CD4-positive, alpha-beta memory T cell (primary cell): ENCODE results near the gene SCAF1. TPM values are rescaled to one million over a fixed set of nuclear protein-coding genes. Genes with fewer than 3 reads are reported as not detected.

Source experiments
- CTCF ChIA-PET: fragments of 350-600 bp; sonication (Branson Sonifier 250); formaldehyde crosslinking; loops from one replicate; lab custom pipeline; 2021; ENCODE audit warnings: inconsistent platforms; ENCODE audit not compliant: partially characterized antibody; lab: Charles Lee
- POLR2A ChIA-PET: fragments of 350-600 bp; sonication (Branson Sonifier 250); formaldehyde crosslinking; loops from one replicate; lab custom pipeline; 2021; ENCODE audit not compliant: partially characterized antibody; lab: Charles Lee
- DNase-seq, 5 donors: peaks; one replicate each; pipeline versions ENCODE4 v3.0.0 to v3.0.0-alpha.2; 2020 to 2022; ENCODE audit warnings: mixed read lengths in 1 of 5
- H3K27ac ChIP-seq: one replicate; pipeline ENCODE4 v1.7.0; 2013; ENCODE audit warnings: low read depth, low read length
- H3K27me3 ChIP-seq: 2 replicates; pipeline ENCODE4 v1.7.0; 2013; ENCODE audit warnings: mild to moderate bottlenecking, low read length, moderate library complexity; ENCODE audit not compliant: insufficient read depth
- H3K36me3 ChIP-seq: 2 replicates; pipeline ENCODE4 v1.7.0; 2013; ENCODE audit warnings: mild to moderate bottlenecking, low read length, moderate library complexity; ENCODE audit not compliant: insufficient read depth
- H3K4me1 ChIP-seq: 2 replicates; pipeline ENCODE4 v1.7.0; 2013; ENCODE audit warnings: mild to moderate bottlenecking, low read length, moderate library complexity; ENCODE audit not compliant: insufficient read depth
- H3K4me3 ChIP-seq, 2 donors: one replicate each; pipeline ENCODE4 v1.7.0; 2013; ENCODE audit warnings: low read length in 2 of 2, mild to moderate bottlenecking in 1 of 2
- H3K9me3 ChIP-seq, 2 donors: one replicate each; pipeline ENCODE4 v1.7.0; 2013; ENCODE audit warnings: low read length in 2 of 2, control low read depth in 1 of 2; ENCODE audit not compliant: control insufficient read depth in 1 of 2
- H3K27ac Mint-ChIP-seq, 7 donors: one replicate each; pipeline ENCODE4 v1.8.0; 2020 to 2021; ENCODE audit warnings: mixed read lengths in 7 of 7, mild to moderate bottlenecking in 6 of 7, inconsistent platforms in 3 of 7, moderate library complexity in 3 of 7
- H3K27me3 Mint-ChIP-seq, 2 donors: one replicate each; pipeline ENCODE4 v1.8.0; 2020 to 2021; ENCODE audit warnings: mixed read lengths in 2 of 2
- H3K36me3 Mint-ChIP-seq, 2 donors: one replicate each; pipeline ENCODE4 v1.8.0; 2020 to 2021; ENCODE audit warnings: mixed read lengths in 2 of 2, inconsistent platforms in 1 of 2, mild to moderate bottlenecking in 1 of 2
- H3K4me1 Mint-ChIP-seq, 4 donors: one replicate each; pipeline ENCODE4 v1.8.0; 2020 to 2021; ENCODE audit warnings: mixed read lengths in 4 of 4, mild to moderate bottlenecking in 1 of 4
- H3K4me3 Mint-ChIP-seq, 8 donors: one replicate each; pipeline ENCODE4 v1.8.0; 2020 to 2021; ENCODE audit warnings: mixed read lengths in 8 of 8, mild to moderate bottlenecking in 7 of 8, moderate library complexity in 6 of 8, inconsistent platforms in 3 of 8
- H3K9me3 Mint-ChIP-seq, 8 donors: one replicate each; pipeline ENCODE4 v1.8.0; 2020 to 2021; ENCODE audit warnings: mixed read lengths in 8 of 8, mild to moderate bottlenecking in 5 of 8, inconsistent platforms in 3 of 8, moderate library complexity in 1 of 8
- intact Hi-C: fragments of 100-400 bp; cut with micrococcal nuclease; formaldehyde crosslinking; loops from one replicate; pipeline ENCODE4 v1.15.1; 2023
- polyA plus RNA-seq, 2 donors: library from polyadenylated mRNA; unstranded; fragments of 300-500 nt; fragmentation: Illumina TruSeq; gene quantifications; one replicate each; pipeline ENCODE4 v1.2.3, GENCODE V29; 2021
- total RNA-seq, 2 experiments: library from RNA; stranded (reverse); gene quantifications; one replicate each; pipeline ENCODE4 v1.2.3, GENCODE V29; 2021

The SCAF1 gene
- total and polyA plus RNA-seq, 4 experiments from 2014 or later, result 4.0 to 62.7 (median 60.5) TPM; not detected in 1

DNA sequence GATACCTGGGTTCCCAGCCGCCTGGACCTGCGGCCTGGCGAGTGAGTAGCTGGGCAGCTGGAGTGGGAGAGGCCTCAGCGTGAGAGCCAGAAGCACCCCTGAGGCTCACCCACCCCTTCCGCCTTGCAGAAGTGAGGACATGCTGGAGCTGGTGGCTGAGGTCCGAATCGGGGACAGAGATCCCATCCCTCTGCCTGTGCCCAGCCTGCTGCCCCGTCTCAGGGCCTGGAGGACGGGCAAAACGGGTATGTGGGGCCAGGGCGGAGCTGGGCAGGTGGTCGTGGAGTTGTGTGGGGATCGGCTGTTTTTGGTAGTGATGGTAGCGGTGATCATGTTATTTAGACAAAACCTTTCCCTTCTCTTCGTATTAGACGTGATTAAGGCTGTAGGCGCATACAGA is 4.6 kb downstream of the SCAF1 start:
- H3K9me3 ChIP-seq, result no peaks in the 10 kb centered on the region
- Mint-ChIP-seq H3K36me3 (peaks cover 7 to 48% of the 10 kb centered on the region in 2 donors), H3K27ac (peak overlapping the region in 4 of 7 donors; percentile 54 to 68 (median 56)), H3K4me3 (peak overlapping the region in 1 of 8 donors; percentile 15), H3K27me3 (no peaks in the 10 kb centered on the region), H3K4me1 (peaks cover 25 to 47% (median 27%) of the 10 kb centered on the region in 4 donors), H3K9me3 (no peaks in the 10 kb centered on the region)
- no peaks in the 10 kb centered on the region for H3K27me3 ChIP-seq
- no peak overlapping the region for H3K4me3 ChIP-seq
- no peak for DNase-seq
- peaks cover 31% of the 10 kb centered on the region for H3K4me1 ChIP-seq
- H3K36me3 ChIP-seq, result peaks cover 31% of the 10 kb centered on the region
- no peak overlapping the region for H3K27ac ChIP-seq
- ChIA-PET CTCF (no interaction called here), POLR2A (interaction anchor here (1.6 kb wide), 1 partner anchor 17 kb away, joined by 7 read pairs; no protein-coding TSS in a partner anchor)
- intact Hi-C loops, result no loop called here

- no peak overlapping the region for H3K4me3 Mint-ChIP-seq
- H3K27me3 ChIP-seq, result no peaks in the 10 kb centered on the region
- H3K36me3 Mint-ChIP-seq, result peaks cover 13 to 46% of the 10 kb centered on the region in 2 donors
- no peak overlapping the region for H3K4me3 ChIP-seq
- no peaks in the 10 kb centered on the region for H3K4me1 ChIP-seq
- POLR2A ChIA-PET, result no interaction called here
- H3K27ac ChIP-seq, result no peak overlapping the region
- H3K4me1 Mint-ChIP-seq, result peaks cover 0 to 10% (median 6%) of the 10 kb centered on the region in 4 donors
- H3K9me3 ChIP-seq, result no peaks in the 10 kb centered on the region
- CTCF ChIA-PET, result no interaction called here
- no peaks in the 10 kb centered on the region for H3K9me3 Mint-ChIP-seq
- peak overlapping the region in 1 of 7 donors; percentile 27 for H3K27ac Mint-ChIP-seq
- H3K36me3 ChIP-seq, result peaks cover 50% of the 10 kb centered on the region
- intact Hi-C loops, result no loop called here
- no peaks in the 10 kb centered on the region for H3K27me3 Mint-ChIP-seq
- DNase-seq, result peak in 1 of 5 donors; percentile 24
These were observed 9.2 kb downstream of the SCAF1 start for GRCh38 chr19:49651029-49651819.

- Histone ChIP-seq H3K9me3 (no peaks in the 10 kb centered on the region), H3K36me3 (peaks cover 50% of the 10 kb centered on the region), H3K27ac (no peak overlapping the region), H3K4me1 (no peaks in the 10 kb centered on the region), H3K4me3 (no peak overlapping the region), H3K27me3 (no peaks in the 10 kb centered on the region)
- ChIA-PET POLR2A (interaction anchor here (5.5 kb wide), 1 partner anchor 13 kb away, joined by 30 read pairs; the partner anchor contains the start of genes BCL2L12 and IRF3), CTCF (no interaction called here)
- Mint-ChIP-seq H3K4me3 (no peak overlapping the region), H3K27ac (no peak overlapping the region), H3K27me3 (no peaks in the 10 kb centered on the region), H3K9me3 (no peaks in the 10 kb centered on the region), H3K4me1 (peaks cover 0 to 6% (median 2%) of the 10 kb centered on the region in 4 donors), H3K36me3 (peaks cover 13 to 46% of the 10 kb centered on the region in 2 donors)
- peak in 1 of 5 donors; percentile 8 for DNase-seq
- intact Hi-C loops, result no loop called here
These were observed 10.0 kb downstream of the SCAF1 start for GRCh38 chr19:49651820-49652550.

GRCh38 chr19:49652551-49653465 is 10.8 kb downstream of the SCAF1 start:
- H3K4me1 ChIP-seq, result no peaks in the 10 kb centered on the region
- H3K36me3 Mint-ChIP-seq, result peaks cover 13 to 43% of the 10 kb centered on the region in 2 donors
- no peaks in the 10 kb centered on the region for H3K9me3 ChIP-seq
- CTCF ChIA-PET, result interaction anchor here (0.9 kb wide), 1 partner anchor 20 kb away, joined by 4 read pairs; no protein-coding TSS in a partner anchor
- H3K27me3 Mint-ChIP-seq, result no peaks in the 10 kb centered on the region
- H3K4me3 Mint-ChIP-seq, result no peak overlapping the region
- POLR2A ChIA-PET, result interaction anchor here (5.5 kb wide), 1 partner anchor 12 kb away, joined by 30 read pairs; the partner anchor contains the start of genes BCL2L12 and IRF3
- peaks cover 52% of the 10 kb centered on the region for H3K36me3 ChIP-seq
- no peaks in the 10 kb centered on the region for H3K27me3 ChIP-seq
- intact Hi-C loops, result no loop called here
- H3K27ac Mint-ChIP-seq, result peak overlapping the region in 1 of 7 donors; percentile 51
- H3K4me3 ChIP-seq, result no peak overlapping the region
- H3K27ac ChIP-seq, result no peak overlapping the region
- H3K9me3 Mint-ChIP-seq, result no peaks in the 10 kb centered on the region
- H3K4me1 Mint-ChIP-seq, result peaks cover 0 to 9% (median under 1%) of the 10 kb centered on the region in 4 donors
- DNase-seq, result peak in 1 of 5 donors; percentile 39

DNA sequence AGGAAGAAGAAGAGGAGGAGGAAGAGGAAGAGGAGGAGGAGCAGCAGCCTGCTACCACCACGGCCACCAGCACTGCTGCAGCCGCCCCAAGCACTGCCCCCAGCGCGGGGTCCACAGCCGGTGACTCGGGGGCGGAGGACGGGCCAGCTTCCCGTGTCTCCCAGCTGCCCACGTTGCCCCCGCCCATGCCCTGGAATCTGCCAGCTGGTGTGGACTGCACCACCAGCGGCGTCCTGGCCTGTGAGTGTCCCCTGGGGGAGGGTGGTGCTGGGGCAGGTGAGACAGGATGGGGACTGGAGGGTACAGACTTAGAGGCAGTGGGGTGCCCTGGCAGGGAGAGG is 11.4 kb downstream of the SCAF1 start:
- H3K4me3 ChIP-seq, result no peak overlapping the region
- H3K4me1 Mint-ChIP-seq, result peaks cover 0 to 9% (median under 1%) of the 10 kb centered on the region in 4 donors
- no peaks in the 10 kb centered on the region for H3K27me3 ChIP-seq
- no peaks in the 10 kb centered on the region for H3K27me3 Mint-ChIP-seq
- CTCF ChIA-PET, result interaction anchor here (0.9 kb wide), 1 partner anchor 19 kb away, joined by 4 read pairs; no protein-coding TSS in a partner anchor
- DNase-seq, result no peak
- H3K4me1 ChIP-seq, result no peaks in the 10 kb centered on the region
- no peaks in the 10 kb centered on the region for H3K9me3 Mint-ChIP-seq
- no peaks in the 10 kb centered on the region for H3K9me3 ChIP-seq
- peaks cover 55% of the 10 kb centered on the region for H3K36me3 ChIP-seq
- intact Hi-C loops, result no loop called here
- peak overlapping the region in 1 of 7 donors; percentile 40 for H3K27ac Mint-ChIP-seq
- H3K36me3 Mint-ChIP-seq, result peaks cover 13 to 42% of the 10 kb centered on the region in 2 donors
- H3K4me3 Mint-ChIP-seq, result no peak overlapping the region
- POLR2A ChIA-PET, result interaction anchor here (5.5 kb wide), 1 partner anchor 11 kb away, joined by 30 read pairs; the partner anchor contains the start of genes BCL2L12 and IRF3
- no peak overlapping the region for H3K27ac ChIP-seq

DNA sequence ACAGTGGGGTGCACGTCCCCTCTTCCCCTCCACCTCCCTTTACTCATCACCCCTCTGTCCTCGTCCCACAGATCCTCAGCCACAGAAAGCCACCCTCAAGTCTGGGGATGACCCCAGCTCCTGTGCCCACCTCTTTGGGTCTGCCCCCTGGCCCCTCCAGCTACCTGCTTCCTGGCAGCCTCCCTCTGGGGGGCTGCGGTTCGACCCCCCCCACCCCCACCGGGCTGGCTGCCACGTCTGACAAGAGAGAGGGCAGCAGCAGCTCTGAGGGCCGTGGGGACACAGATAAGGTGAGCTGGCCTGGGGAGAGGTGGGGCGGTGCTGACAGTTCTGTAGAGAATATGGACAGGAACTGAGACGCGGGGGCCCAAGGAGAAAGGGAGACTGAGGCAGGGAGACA is 12.6 kb downstream of the SCAF1 start:
- H3K9me3 ChIP-seq, result no peaks in the 10 kb centered on the region
- Mint-ChIP-seq H3K9me3 (no peaks in the 10 kb centered on the region), H3K4me1 (peaks cover 2 to 6% (median 3%) of the 10 kb centered on the region in 4 donors), H3K36me3 (peaks cover 9 to 47% of the 10 kb centered on the region in 2 donors), H3K4me3 (no peak overlapping the region), H3K27ac (peak overlapping the region in 3 of 7 donors; percentile 37 to 75 (median 42)), H3K27me3 (no peaks in the 10 kb centered on the region)
- intact Hi-C loops, result no loop called here
- no peaks in the 10 kb centered on the region for H3K27me3 ChIP-seq
- peak in 1 of 5 donors; percentile 25 for DNase-seq
- ChIA-PET POLR2A (interaction anchor here (1.1 to 5.5 kb wide), 2 partner anchors 10 to 11 kb away, joined by 3 to 30 read pairs; partner anchors contain the start of genes BCL2L12 and IRF3), CTCF (interaction anchor here (1.5 to 2.8 kb wide), 2 partner anchors 11 to 18 kb away, joined by 5 to 7 read pairs; no protein-coding TSS in a partner anchor)
- no peak overlapping the region for H3K4me3 ChIP-seq
- H3K36me3 ChIP-seq, result peaks cover 67% of the 10 kb centered on the region
- peaks cover 6% of the 10 kb centered on the region for H3K4me1 ChIP-seq
- H3K27ac ChIP-seq, result no peak overlapping the region
